Psoas muscle (tissue), 8 donors: Measurements from ENCODE around the gene C8G. TPM values are rescaled to one million over a fixed set of nuclear protein-coding genes. Genes with fewer than 3 reads are reported as not detected.

Experiments
- ATAC-seq, 4 donors: fragments of 200-7000 bp; cut with Tn5 transposase; one replicate each; pipeline ENCODE4 v1.9.1; 2020; ENCODE audit warnings: moderate library complexity in 3 of 4, mild to moderate bottlenecking in 2 of 4
- DNase-seq, 2 donors: peaks; one replicate each; pipeline ENCODE4 v3.0.0-alpha.2; 2020
- H3K27ac ChIP-seq: fragments of 200-600 bp; one replicate; pipeline ENCODE4 v1.8.0; 2022
- H3K27me3 ChIP-seq, 3 donors: fragments of 200-600 bp in 1 of 3; one replicate each; pipeline versions ENCODE4 v1.6.1 to v1.8.0; 2013 to 2022; ENCODE audit warnings: low read length in 2 of 3, mild to moderate bottlenecking in 2 of 3, moderate library complexity in 1 of 3; ENCODE audit not compliant: insufficient read depth in 3 of 3
- H3K36me3 ChIP-seq, 2 donors: fragments of 200-600 bp in 1 of 2; one replicate each; pipeline versions ENCODE4 v1.6.1 to v1.8.0; 2013 to 2022; ENCODE audit warnings: low read depth in 1 of 2, mild to moderate bottlenecking in 1 of 2, moderate library complexity in 1 of 2; ENCODE audit not compliant: insufficient read depth in 1 of 2
- H3K4me1 ChIP-seq: fragments of 200-600 bp; one replicate; pipeline ENCODE4 v1.8.0; 2022
- H3K4me3 ChIP-seq: fragments of 200-600 bp; one replicate; pipeline ENCODE4 v1.8.0; 2022; ENCODE audit warnings: mild to moderate bottlenecking
- H3K9me3 ChIP-seq: fragments of 200-600 bp; one replicate; pipeline ENCODE4 v1.8.0; 2022
- CTCF ChIP-seq: fragments of 200-600 bp; IDR thresholded peaks from one replicate; pipeline ENCODE4 v1.8.0; 2022; ENCODE audit warnings: antibody characterized with exemption
- WGBS, 3 donors: extraction: QIAGEN DNeasy Blood & Tissue Kit; methylation state at CpG; one replicate each; pipeline versions ENCODE4 v1.1.6 to v1.1.7; 2013; 5-methylcytosine and 5-hydroxymethylcytosine counted together
- intact Hi-C, 2 donors: fragments of 100-400 bp; cut with DNase I; formaldehyde crosslinking; loops; one replicate each; pipeline versions ENCODE4 v1.11.0 to v1.14.2; 2022
- polyA plus RNA-seq, 3 donors: library from polyadenylated mRNA; stranded (reverse); fragments of 200-250 nt; gene quantifications; one replicate each; pipeline ENCODE4 v1.2.3, GENCODE V29; 2013
- total RNA-seq, 4 donors: library from RNA; stranded (reverse); fragmentation: NEBNext Ultra II Directional in 2 of 4; extraction: Animal tissue kit (Norgen Biotek cat#: 25700) in 2 of 4; gene quantifications; one replicate each; pipeline versions ENCODE4 v1.2.1 to v1.2.4, GENCODE V29; 2021 to 2023
- donor health status: healthy with polysubstance abuse.
- donor health status: DM: no; HTN: no; CAD: no; lungs with moderate emphysema.
- donor health status: Bipolar disorder and iron deficiency.
- donor health status: healthy.
- donor health status: DM: yes; HTN: yes; CAD: no.
- donor health status: DM: no; HTN: no; CAD: no.
- donor health status: DM: no; HTN: no; CAD: no.
- donor health status: DM: yes; HTN: yes; CAD: no.

The C8G gene
- total and polyA plus RNA-seq, 7 donors = 1.7 to 7.9 (median 5.1) TPM

- intact Hi-C loops = loop anchor here in 1 of 2 donors (5.0 kb wide), 3 partner anchors 42 to 97 kb away; partner anchors contain the start of genes EDF1 and PHPT1
- ATAC-seq = peak; percentile 1 to 15 (median 11)
- H3K4me3 ChIP-seq = peak overlapping the region; percentile 88
- no peak for DNase-seq
- H3K27me3 ChIP-seq = no peaks in the 10 kb centered on the region
- H3K4me1 ChIP-seq = peaks cover 44% of the 10 kb centered on the region
- peaks cover 20 to 36% of the 10 kb centered on the region in 2 donors for H3K36me3 ChIP-seq
- TF ChIP-seq CTCF = no peak
- no peaks in the 10 kb centered on the region for H3K9me3 ChIP-seq
- peak overlapping the region; percentile 94 for H3K27ac ChIP-seq
- 0% methylated on average over 20 to 45 of the region's 45 CpGs for WGBS, 3 donors
These were observed 878 bp upstream of the C8G start for GRCh38 chr9:136944212-136944518.

GRCh38 chr9:136945333-136946227 lies 537 bp downstream of the C8G start:
- ATAC-seq = no peak
- 87 to 92% (median 88%) methylated on average over 24 to 30 of the region's 30 CpGs for WGBS, 3 donors
- no peaks in the 10 kb centered on the region for H3K9me3 ChIP-seq
- intact Hi-C loops = loop anchor here (5.0 kb wide), 2 partner anchors 47 to 98 kb away; partner anchors contain the start of genes PAXX (in 1 of the 2) and PHPT1 (in 1 of the 2)
- peaks cover 35% of the 10 kb centered on the region for H3K4me1 ChIP-seq
- DNase-seq = peak; percentile 21 to 63
- no peak for TF ChIP-seq CTCF
- H3K36me3 ChIP-seq = peaks cover 16 to 28% of the 10 kb centered on the region in 2 donors
- no peak overlapping the region for H3K4me3 ChIP-seq
- no peak overlapping the region for H3K27ac ChIP-seq
- no peaks in the 10 kb centered on the region for H3K27me3 ChIP-seq

GRCh38 chr9:136946228-136947027 lies 1.4 kb downstream of the C8G start:
- peaks cover 32% of the 10 kb centered on the region for H3K4me1 ChIP-seq
- H3K4me3 ChIP-seq = peak overlapping the region; percentile 43
- peak; percentile 27 to 60 for DNase-seq
- 65 to 76% (median 68%) methylated on average over 26 to 27 of the region's 27 CpGs for WGBS, 3 donors
- no peak for TF ChIP-seq CTCF
- ATAC-seq = no peak
- H3K9me3 ChIP-seq = no peaks in the 10 kb centered on the region
- intact Hi-C loops = loop anchor here (5.0 kb wide), 2 partner anchors 46 to 99 kb away; partner anchors contain the start of genes PAXX (in 1 of the 2) and PHPT1 (in 1 of the 2)
- peak overlapping the region; percentile 87 for H3K27ac ChIP-seq
- H3K36me3 ChIP-seq = peaks cover 10 to 19% of the 10 kb centered on the region in 2 donors
- no peaks in the 10 kb centered on the region for H3K27me3 ChIP-seq

GRCh38 chr9:136947028-136947891 lies 2.2 kb downstream of the C8G start:
- TF ChIP-seq CTCF = no peak
- ATAC-seq = peak in 3 of 4 donors; percentile 6 to 15 (median 10)
- peak; percentile 32 to 60 for DNase-seq
- no peaks in the 10 kb centered on the region for H3K9me3 ChIP-seq
- no peaks in the 10 kb centered on the region for H3K27me3 ChIP-seq
- peak overlapping the region; percentile 87 for H3K27ac ChIP-seq
- 26 to 37% (median 30%) methylated on average over 25 to 26 of the region's 26 CpGs for WGBS, 3 donors
- peaks cover 26% of the 10 kb centered on the region for H3K4me1 ChIP-seq
- peaks cover 6 to 11% of the 10 kb centered on the region in 2 donors for H3K36me3 ChIP-seq
- intact Hi-C loops = loop anchor here (5.0 kb wide), 2 partner anchors 45 to 100 kb away; partner anchors contain the start of genes PAXX (in 1 of the 2) and PHPT1 (in 1 of the 2)
- peak overlapping the region; percentile 43 for H3K4me3 ChIP-seq
